Osteoblast (primary cell): ENCODE measurements around the gene TACR2. TPM values are rescaled to one million over a fixed set of nuclear protein-coding genes. Genes with fewer than 3 reads are reported as not detected.

ENCODE experiments used
- DNase-seq: peaks from one replicate; pipeline ENCODE4 v3.0.0; 2011; ENCODE audit warnings: low spot score, mixed read lengths; ENCODE audit not compliant: insufficient read length; ENCODE audit errors: missing footprints
- H2AFZ ChIP-seq: 2 replicates; pipeline ENCODE4 v1.6.0; 2011; ENCODE audit warnings: mild to moderate bottlenecking, low read length
- H3K27ac ChIP-seq: 2 replicates; pipeline ENCODE4 v1.5.1; 2011; ENCODE audit warnings: mild to moderate bottlenecking, low read depth, low read length, moderate library complexity
- H3K27me3 ChIP-seq: 2 replicates; pipeline ENCODE4 v1.6.0; 2012; ENCODE audit warnings: mild to moderate bottlenecking, control low read depth, inconsistent platforms, low read length, moderate library complexity; ENCODE audit not compliant: insufficient read depth
- H3K36me3 ChIP-seq: 2 replicates; pipeline ENCODE4 v1.5.1; 2011; ENCODE audit warnings: mild to moderate bottlenecking, low read length, control low read depth, moderate library complexity; ENCODE audit not compliant: insufficient read depth
- H3K4me1 ChIP-seq: 2 replicates; pipeline ENCODE4 v1.5.1; 2011; ENCODE audit warnings: mild to moderate bottlenecking, low read length, control low read depth, moderate library complexity; ENCODE audit not compliant: insufficient read depth
- H3K4me2 ChIP-seq: 2 replicates; pipeline ENCODE4 v1.6.0; 2011; ENCODE audit warnings: mild to moderate bottlenecking, low read length; ENCODE audit not compliant: insufficient read depth
- H3K4me3 ChIP-seq: fragments of 200-600 bp; sonication (generic); 3 replicates; pipeline ENCODE4 v1.5.1; 2012; ENCODE audit warnings: mild to moderate bottlenecking, low read length, inconsistent platforms; ENCODE audit not compliant: insufficient read depth
- H3K79me2 ChIP-seq: 2 replicates; pipeline ENCODE4 v1.6.0; 2012; ENCODE audit warnings: mild to moderate bottlenecking, low read length, control low read depth, inconsistent platforms; ENCODE audit not compliant: insufficient read depth
- H3K9me3 ChIP-seq: 2 replicates; pipeline ENCODE4 v1.5.1; 2011; ENCODE audit warnings: low read depth, low read length, control low read depth
- H4K20me1 ChIP-seq: 2 replicates; pipeline ENCODE4 v1.6.0; 2012; ENCODE audit warnings: mild to moderate bottlenecking, low read length, control low read depth; ENCODE audit not compliant: insufficient read depth
- total RNA-seq: library from RNA; depleted of rRNA; stranded (reverse); fragments of >200 nt; gene quantifications from 2 replicates; pipeline ENCODE4 v1.2.3, GENCODE V29; 2012
- TF ChIP-seq, protein P1 (sequence below): IDR thresholded peaks from 2 replicates; pipeline ENCODE4 v1.5.1; 2011; ENCODE audit warnings: mild to moderate bottlenecking, low read depth, low read length, moderate library complexity; ENCODE audit errors: extremely low read depth

The TACR2 gene
- total RNA-seq, 1 donor, result 0.36 TPM

DNA sequence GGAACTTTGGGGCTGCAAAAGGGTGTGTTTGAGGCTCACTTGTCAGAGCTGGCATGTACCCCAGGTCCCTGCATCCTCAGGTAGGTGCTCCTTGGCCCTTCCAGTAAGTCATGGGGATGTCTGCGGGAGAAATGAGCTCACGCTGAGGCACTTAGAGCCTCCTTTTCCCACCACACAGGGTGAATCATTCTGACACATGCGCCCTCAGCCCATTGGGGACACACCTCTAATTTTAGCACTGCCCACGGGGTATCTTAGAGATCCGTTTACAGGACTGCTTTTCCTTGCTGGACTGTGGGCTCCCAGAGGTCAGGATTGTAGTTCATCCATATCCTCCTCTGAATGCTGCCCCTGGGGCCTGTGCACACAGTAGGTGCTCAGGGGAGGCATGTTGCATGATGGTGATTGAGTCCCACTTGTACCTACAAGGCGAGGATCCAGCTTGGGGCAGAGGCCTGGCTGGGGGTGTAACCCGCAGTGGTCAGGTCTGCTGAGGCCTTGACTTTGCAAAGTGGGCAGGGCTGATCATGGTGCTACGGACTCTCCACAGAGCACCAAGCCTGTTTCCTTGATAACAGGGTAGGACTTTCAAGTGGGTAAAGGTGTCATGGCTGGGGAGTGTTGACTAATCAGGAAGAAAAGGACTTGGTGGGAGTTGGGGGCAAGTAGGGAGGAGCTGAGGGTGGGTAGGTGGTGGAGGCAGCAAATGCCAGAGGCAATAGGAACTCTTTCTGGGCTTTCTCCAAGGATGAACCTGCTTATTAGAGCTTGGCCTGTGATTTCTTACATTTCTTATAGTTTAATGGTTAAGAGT, 40.4 kb upstream of the TACR2 start:
- peaks cover 4% of the 10 kb centered on the region for H3K27me3 ChIP-seq
- H3K4me2 ChIP-seq, result no peak overlapping the region
- TF ChIP-seq, protein P1, sequence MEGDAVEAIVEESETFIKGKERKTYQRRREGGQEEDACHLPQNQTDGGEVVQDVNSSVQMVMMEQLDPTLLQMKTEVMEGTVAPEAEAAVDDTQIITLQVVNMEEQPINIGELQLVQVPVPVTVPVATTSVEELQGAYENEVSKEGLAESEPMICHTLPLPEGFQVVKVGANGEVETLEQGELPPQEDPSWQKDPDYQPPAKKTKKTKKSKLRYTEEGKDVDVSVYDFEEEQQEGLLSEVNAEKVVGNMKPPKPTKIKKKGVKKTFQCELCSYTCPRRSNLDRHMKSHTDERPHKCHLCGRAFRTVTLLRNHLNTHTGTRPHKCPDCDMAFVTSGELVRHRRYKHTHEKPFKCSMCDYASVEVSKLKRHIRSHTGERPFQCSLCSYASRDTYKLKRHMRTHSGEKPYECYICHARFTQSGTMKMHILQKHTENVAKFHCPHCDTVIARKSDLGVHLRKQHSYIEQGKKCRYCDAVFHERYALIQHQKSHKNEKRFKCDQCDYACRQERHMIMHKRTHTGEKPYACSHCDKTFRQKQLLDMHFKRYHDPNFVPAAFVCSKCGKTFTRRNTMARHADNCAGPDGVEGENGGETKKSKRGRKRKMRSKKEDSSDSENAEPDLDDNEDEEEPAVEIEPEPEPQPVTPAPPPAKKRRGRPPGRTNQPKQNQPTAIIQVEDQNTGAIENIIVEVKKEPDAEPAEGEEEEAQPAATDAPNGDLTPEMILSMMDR, result no peak
- H3K9me3 ChIP-seq, result no peaks in the 10 kb centered on the region
- H3K36me3 ChIP-seq, result no peaks in the 10 kb centered on the region
- no peaks in the 10 kb centered on the region for H3K79me2 ChIP-seq
- H4K20me1 ChIP-seq, result no peaks in the 10 kb centered on the region
- H3K4me3 ChIP-seq, result no peak overlapping the region
- no peak overlapping the region for H2AFZ ChIP-seq
- peaks cover 4% of the 10 kb centered on the region for H3K4me1 ChIP-seq
- peak; percentile 94 for DNase-seq
- H3K27ac ChIP-seq, result peak overlapping the region; percentile 41

DNA sequence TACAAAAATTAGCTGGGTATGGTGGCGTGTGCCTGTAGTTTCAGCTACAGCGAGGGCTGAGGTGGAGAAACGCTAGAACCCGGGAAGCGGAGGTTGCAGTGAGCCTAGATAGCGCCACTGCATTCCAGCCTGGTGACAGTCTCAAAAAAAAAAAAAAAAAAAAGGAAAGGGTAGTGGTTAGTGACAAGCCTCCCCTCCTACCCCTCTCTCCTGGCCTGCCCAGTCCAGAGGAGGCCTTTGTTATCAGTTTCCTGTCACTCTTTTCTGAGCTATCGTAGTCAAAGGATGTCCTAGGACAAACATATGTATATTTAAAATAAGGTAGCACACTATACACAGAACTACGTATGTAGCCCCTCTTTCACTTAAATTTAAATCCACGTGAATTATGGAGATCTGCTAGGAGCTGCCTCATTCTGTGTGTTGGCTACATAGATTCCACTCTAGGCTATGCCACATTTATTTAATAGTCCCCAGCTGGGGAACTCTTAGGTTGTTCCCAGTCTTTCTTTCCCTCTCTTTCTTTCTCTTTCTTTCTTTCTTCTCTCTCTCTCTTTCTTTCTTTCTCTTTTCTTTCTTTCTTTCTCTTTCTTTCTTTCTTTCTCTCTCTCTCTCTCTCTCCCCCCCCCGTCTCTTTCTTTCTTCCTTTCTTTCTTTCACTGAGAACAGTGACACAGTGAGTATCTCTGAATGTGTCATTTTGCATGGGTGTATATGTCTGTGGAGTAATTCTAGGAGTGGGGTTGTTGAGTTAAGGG, 38.5 kb upstream of the TACR2 start:
- DNase-seq, result no peak
- Histone ChIP-seq H3K27me3 (peaks cover 10% of the 10 kb centered on the region), H3K9me3 (no peaks in the 10 kb centered on the region), H3K4me3 (no peak overlapping the region), H2AFZ (no peak overlapping the region), H3K4me1 (peaks cover 11% of the 10 kb centered on the region), H3K79me2 (no peaks in the 10 kb centered on the region), H3K36me3 (no peaks in the 10 kb centered on the region), H3K27ac (no peak overlapping the region), H4K20me1 (no peaks in the 10 kb centered on the region), H3K4me2 (no peak overlapping the region)
- TF ChIP-seq, protein P1, result no peak

DNA sequence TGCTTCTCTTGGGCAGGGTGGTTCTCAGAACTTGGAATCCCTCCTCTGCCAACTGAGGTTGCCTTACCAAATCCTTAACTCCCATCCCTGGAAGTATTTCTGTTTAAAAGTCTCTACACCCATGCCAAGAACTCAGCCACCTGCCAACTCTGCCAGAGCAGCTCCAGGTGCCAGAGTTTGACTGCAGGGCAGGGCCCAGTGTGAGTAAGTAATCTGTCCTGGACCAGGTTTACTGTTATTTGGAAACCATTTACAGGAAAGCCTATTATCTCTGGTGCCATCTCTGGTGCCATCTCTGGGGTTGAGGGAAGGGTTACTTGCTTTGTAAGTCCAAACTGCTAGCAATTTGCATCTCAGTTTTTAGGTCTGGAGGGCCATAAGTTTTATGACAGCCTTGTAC, 37.1 kb upstream of the TACR2 start:
- H3K27me3 ChIP-seq, result peaks cover 10% of the 10 kb centered on the region
- H3K79me2 ChIP-seq, result no peaks in the 10 kb centered on the region
- no peaks in the 10 kb centered on the region for H4K20me1 ChIP-seq
- no peak for DNase-seq
- TF ChIP-seq, protein P1, result no peak
- peaks cover 11% of the 10 kb centered on the region for H3K4me1 ChIP-seq
- H3K4me2 ChIP-seq, result no peak overlapping the region
- H3K36me3 ChIP-seq, result no peaks in the 10 kb centered on the region
- H3K27ac ChIP-seq, result no peak overlapping the region
- no peak overlapping the region for H2AFZ ChIP-seq
- no peaks in the 10 kb centered on the region for H3K9me3 ChIP-seq
- no peak overlapping the region for H3K4me3 ChIP-seq
